ENCODE data around the gene POLD2.

- TF ChIP-seq CTCF (conservative IDR thresholded peaks at IDR 0.05; ENCODE audit: low read depth, low read length) (no peak), POLR2A (IDR thresholded peaks at IDR 0.05; ENCODE audit: low read depth, low read length) (no peak), RCOR1 (IDR thresholded peaks at IDR 0.05; ENCODE audit: insufficient replicate concordance, low read length) (no peak), FOS (IDR thresholded peaks at IDR 0.05; ENCODE audit: low read depth, low read length) (no peak), MAFK (IDR thresholded peaks at IDR 0.05; ENCODE audit: low read depth, low read length) (no peak), CEBPB (IDR thresholded peaks at IDR 0.05; ENCODE audit: low read depth, low read length) (no peak), MAZ (IDR thresholded peaks at IDR 0.05; ENCODE audit: borderline replicate concordance, low read depth, low read length) (no peak), RAD21 (IDR thresholded peaks at IDR 0.05; ENCODE audit: low read length) (no peak), SMC3 (IDR thresholded peaks at IDR 0.05; ENCODE audit: low read depth, low read length) (no peak)
- TF ChIP-seq, protein P1, sequence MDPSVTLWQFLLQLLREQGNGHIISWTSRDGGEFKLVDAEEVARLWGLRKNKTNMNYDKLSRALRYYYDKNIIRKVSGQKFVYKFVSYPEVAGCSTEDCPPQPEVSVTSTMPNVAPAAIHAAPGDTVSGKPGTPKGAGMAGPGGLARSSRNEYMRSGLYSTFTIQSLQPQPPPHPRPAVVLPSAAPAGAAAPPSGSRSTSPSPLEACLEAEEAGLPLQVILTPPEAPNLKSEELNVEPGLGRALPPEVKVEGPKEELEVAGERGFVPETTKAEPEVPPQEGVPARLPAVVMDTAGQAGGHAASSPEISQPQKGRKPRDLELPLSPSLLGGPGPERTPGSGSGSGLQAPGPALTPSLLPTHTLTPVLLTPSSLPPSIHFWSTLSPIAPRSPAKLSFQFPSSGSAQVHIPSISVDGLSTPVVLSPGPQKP (IDR thresholded peaks at IDR 0.05; ENCODE audit: borderline replicate concordance, low read depth, low read length) = no peak
These were observed 13.4 kb downstream of the POLD2 start for GRCh38 chr7:44109991-44110390.
